Measurements from ENCODE around the gene FSTL5.

The FSTL5 gene

GRCh38 chr4:161546902-161547301, 616.9 kb downstream of the FSTL5 start:
- Histone ChIP-seq H3K36me3 (ENCODE audit: insufficient read depth, low read depth, low read length) (no peaks in the 10 kb centered on the region), H3K4me1 (ENCODE audit: insufficient read depth, low read length) (no peaks in the 10 kb centered on the region), H3K9ac (ENCODE audit: low read depth, low read length) (no peak overlapping the region), H3K27ac (ENCODE audit: low read length) (no peak overlapping the region), H3K27me3 (ENCODE audit: insufficient read depth, low read length) (no peaks in the 10 kb centered on the region), H3K9me3 (ENCODE audit: insufficient read depth, low read depth, low read length) (peaks cover 3% of the 10 kb centered on the region; the same call in 1 of the 2 replicates), H3K4me3 (ENCODE audit: low read length) (no peak overlapping the region)

GRCh38 chr4:161540265-161540664, 623.5 kb downstream of the FSTL5 start:
- H3K4me3 ChIP-seq (ENCODE audit: low read length) = no peak overlapping the region
- no peaks in the 10 kb centered on the region for H3K27me3 ChIP-seq (ENCODE audit: insufficient read depth, low read length)
- H3K4me1 ChIP-seq (ENCODE audit: insufficient read depth, low read length) = no peaks in the 10 kb centered on the region
- H3K9ac ChIP-seq (ENCODE audit: low read depth, low read length) = no peak overlapping the region
- H3K9me3 ChIP-seq (ENCODE audit: insufficient read depth, low read depth, low read length) = peaks cover 3% of the 10 kb centered on the region; the same call in 1 of the 2 replicates
- no peak overlapping the region for H3K27ac ChIP-seq (ENCODE audit: low read length)
- H3K36me3 ChIP-seq (ENCODE audit: insufficient read depth, low read depth, low read length) = no peaks in the 10 kb centered on the region

GRCh38 chr4:161538941-161539340, 624.9 kb downstream of the FSTL5 start:
- no peaks in the 10 kb centered on the region for H3K36me3 ChIP-seq (ENCODE audit: insufficient read depth, low read depth, low read length)
- no peaks in the 10 kb centered on the region for H3K9me3 ChIP-seq (ENCODE audit: insufficient read depth, low read depth, low read length)
- H3K27me3 ChIP-seq (ENCODE audit: insufficient read depth, low read length) = no peaks in the 10 kb centered on the region
- H3K9ac ChIP-seq (ENCODE audit: low read depth, low read length) = no peak overlapping the region
- no peaks in the 10 kb centered on the region for H3K4me1 ChIP-seq (ENCODE audit: insufficient read depth, low read length)
- H3K4me3 ChIP-seq (ENCODE audit: low read length) = no peak overlapping the region
- no peak overlapping the region for H3K27ac ChIP-seq (ENCODE audit: low read length)

GRCh38 chr4:161530710-161531109, 633.1 kb downstream of the FSTL5 start:
- Histone ChIP-seq H3K27ac (ENCODE audit: low read length) (no peak overlapping the region), H3K4me1 (ENCODE audit: insufficient read depth, low read length) (no peaks in the 10 kb centered on the region; the same call in 1 of the 2 replicates)

GRCh38 chr4:161525121-161525520, 638.7 kb downstream of the FSTL5 start:
- Histone ChIP-seq H3K27me3 (ENCODE audit: insufficient read depth, low read length) (no peaks in the 10 kb centered on the region), H3K27ac (ENCODE audit: low read length) (no peak overlapping the region), H3K4me3 (ENCODE audit: low read length) (no peak overlapping the region), H3K4me1 (ENCODE audit: insufficient read depth, low read length) (no peaks in the 10 kb centered on the region; the same call in 1 of the 2 replicates), H3K9me3 (ENCODE audit: insufficient read depth, low read depth, low read length) (no peaks in the 10 kb centered on the region), H3K36me3 (ENCODE audit: insufficient read depth, low read depth, low read length) (no peaks in the 10 kb centered on the region), H3K9ac (ENCODE audit: low read depth, low read length) (no peak overlapping the region)

More at GRCh38 chr4:161530710-161531109, 633.1 kb downstream of the FSTL5 start:
- Histone ChIP-seq H3K9me3 (ENCODE audit: insufficient read depth, low read depth, low read length) (no peaks in the 10 kb centered on the region), H3K9ac (ENCODE audit: low read depth, low read length) (no peak overlapping the region), H3K27me3 (ENCODE audit: insufficient read depth, low read length) (no peaks in the 10 kb centered on the region), H3K36me3 (ENCODE audit: insufficient read depth, low read depth, low read length) (no peaks in the 10 kb centered on the region), H3K4me3 (ENCODE audit: low read length) (no peak overlapping the region)

- Histone ChIP-seq H3K27ac (ENCODE audit: low read length) (no peak overlapping the region), H3K9me3 (ENCODE audit: insufficient read depth, low read depth, low read length) (no peaks in the 10 kb centered on the region), H3K27me3 (ENCODE audit: insufficient read depth, low read length) (no peaks in the 10 kb centered on the region), H3K9ac (ENCODE audit: low read depth, low read length) (no peak overlapping the region), H3K36me3 (ENCODE audit: insufficient read depth, low read depth, low read length) (no peaks in the 10 kb centered on the region), H3K4me3 (ENCODE audit: low read length) (no peak overlapping the region), H3K4me1 (ENCODE audit: insufficient read depth, low read length) (no peaks in the 10 kb centered on the region; the same call in 1 of the 2 replicates)
Observed at GRCh38 chr4:161522031-161522430, 641.8 kb downstream of the FSTL5 start.

- H3K27ac ChIP-seq (ENCODE audit: low read length) = no peak overlapping the region
- H3K4me3 ChIP-seq (ENCODE audit: low read length) = no peak overlapping the region
- H3K9me3 ChIP-seq (ENCODE audit: insufficient read depth, low read depth, low read length) = no peaks in the 10 kb centered on the region
- H3K36me3 ChIP-seq (ENCODE audit: insufficient read depth, low read depth, low read length) = no peaks in the 10 kb centered on the region
- H3K27me3 ChIP-seq (ENCODE audit: insufficient read depth, low read length) = no peaks in the 10 kb centered on the region
- H3K9ac ChIP-seq (ENCODE audit: low read depth, low read length) = no peak overlapping the region
- no peaks in the 10 kb centered on the region; the same call in 1 of the 2 replicates for H3K4me1 ChIP-seq (ENCODE audit: insufficient read depth, low read length)
Observed at GRCh38 chr4:161519611-161520010, 644.2 kb downstream of the FSTL5 start.

GRCh38 chr4:161517941-161518340, 645.9 kb downstream of the FSTL5 start:
- no peak overlapping the region for H3K9ac ChIP-seq (ENCODE audit: low read depth, low read length)
- H3K27ac ChIP-seq (ENCODE audit: low read length) = no peak overlapping the region
- no peaks in the 10 kb centered on the region for H3K36me3 ChIP-seq (ENCODE audit: insufficient read depth, low read depth, low read length)
- H3K27me3 ChIP-seq (ENCODE audit: insufficient read depth, low read length) = no peaks in the 10 kb centered on the region
- no peaks in the 10 kb centered on the region for H3K9me3 ChIP-seq (ENCODE audit: insufficient read depth, low read depth, low read length)
- H3K4me3 ChIP-seq (ENCODE audit: low read length) = no peak overlapping the region
- no peaks in the 10 kb centered on the region; the same call in 1 of the 2 replicates for H3K4me1 ChIP-seq (ENCODE audit: insufficient read depth, low read length)

- Histone ChIP-seq H3K9ac (ENCODE audit: low read depth, low read length) (no peak overlapping the region), H3K4me3 (ENCODE audit: low read length) (no peak overlapping the region), H3K36me3 (ENCODE audit: insufficient read depth, low read depth, low read length) (no peaks in the 10 kb centered on the region), H3K4me1 (ENCODE audit: insufficient read depth, low read length) (no peaks in the 10 kb centered on the region), H3K9me3 (ENCODE audit: insufficient read depth, low read depth, low read length) (no peaks in the 10 kb centered on the region), H3K27ac (ENCODE audit: low read length) (no peak overlapping the region), H3K27me3 (ENCODE audit: insufficient read depth, low read length) (no peaks in the 10 kb centered on the region)
Observed at GRCh38 chr4:161505141-161505540, 658.7 kb downstream of the FSTL5 start.

GRCh38 chr4:161498155-161498554, 665.6 kb downstream of the FSTL5 start:
- H3K9ac ChIP-seq (ENCODE audit: low read depth, low read length) = no peak overlapping the region
- H3K4me3 ChIP-seq (ENCODE audit: low read length) = no peak overlapping the region
- H3K27me3 ChIP-seq (ENCODE audit: insufficient read depth, low read length) = no peaks in the 10 kb centered on the region
- no peaks in the 10 kb centered on the region for H3K9me3 ChIP-seq (ENCODE audit: insufficient read depth, low read depth, low read length)
- H3K36me3 ChIP-seq (ENCODE audit: insufficient read depth, low read depth, low read length) = no peaks in the 10 kb centered on the region
- no peaks in the 10 kb centered on the region for H3K4me1 ChIP-seq (ENCODE audit: insufficient read depth, low read length)
- no peak overlapping the region for H3K27ac ChIP-seq (ENCODE audit: low read length)

- Histone ChIP-seq H3K4me1 (ENCODE audit: insufficient read depth, low read length) (no peaks in the 10 kb centered on the region), H3K4me3 (ENCODE audit: low read length) (no peak overlapping the region), H3K27ac (ENCODE audit: low read length) (no peak overlapping the region), H3K9me3 (ENCODE audit: insufficient read depth, low read depth, low read length) (no peaks in the 10 kb centered on the region), H3K9ac (ENCODE audit: low read depth, low read length) (no peak overlapping the region), H3K36me3 (ENCODE audit: insufficient read depth, low read depth, low read length) (no peaks in the 10 kb centered on the region), H3K27me3 (ENCODE audit: insufficient read depth, low read length) (no peaks in the 10 kb centered on the region)
Observed at GRCh38 chr4:161486461-161486860, 677.3 kb downstream of the FSTL5 start.

GRCh38 chr4:161466316-161466715, 697.5 kb downstream of the FSTL5 start:
- Histone ChIP-seq H3K27ac (ENCODE audit: low read length) (no peak overlapping the region), H3K9me3 (ENCODE audit: insufficient read depth, low read depth, low read length) (no peaks in the 10 kb centered on the region), H3K36me3 (ENCODE audit: insufficient read depth, low read depth, low read length) (no peaks in the 10 kb centered on the region), H3K4me3 (ENCODE audit: low read length) (no peak overlapping the region), H3K4me1 (ENCODE audit: insufficient read depth, low read length) (no peaks in the 10 kb centered on the region), H3K9ac (ENCODE audit: low read depth, low read length) (no peak overlapping the region), H3K27me3 (ENCODE audit: insufficient read depth, low read length) (no peaks in the 10 kb centered on the region)
